ENCODE results near the gene DPYD.

The DPYD gene

GRCh38 chr1:97906567-97907241 lies 14.1 kb downstream of the DPYD start:
- no peak for DNase-seq

- no peak for DNase-seq
Observed at GRCh38 chr1:97905141-97905940, 15.5 kb downstream of the DPYD start.

GRCh38 chr1:97904534-97904933 lies 16.3 kb downstream of the DPYD start:
- DNase-seq, result no peak

GRCh38 chr1:97903626-97904025 lies 17.2 kb downstream of the DPYD start:
- no peak for DNase-seq

GRCh38 chr1:97902067-97902466 lies 18.8 kb downstream of the DPYD start:
- no peak for DNase-seq

- DNase-seq, result no peak
Observed at GRCh38 chr1:97901017-97901658, 19.7 kb downstream of the DPYD start.

- DNase-seq, result no peak
Observed at GRCh38 chr1:97898948-97899347, 21.9 kb downstream of the DPYD start.

- DNase-seq, result no peak
Observed at GRCh38 chr1:97895278-97895677, 25.6 kb downstream of the DPYD start.

GRCh38 chr1:97893844-97894243 lies 27.0 kb downstream of the DPYD start:
- no peak for DNase-seq

GRCh38 chr1:97886199-97886598 lies 34.6 kb downstream of the DPYD start:
- DNase-seq, result no peak

- DNase-seq, result no peak
Observed at GRCh38 chr1:97883823-97884222, 37.0 kb downstream of the DPYD start.

GRCh38 chr1:97877307-97877706 lies 43.5 kb downstream of the DPYD start:
- no peak for DNase-seq

GRCh38 chr1:97875996-97876395 lies 44.8 kb downstream of the DPYD start:
- no peak for DNase-seq

GRCh38 chr1:97870589-97870988 lies 50.2 kb downstream of the DPYD start:
- no peak for DNase-seq

GRCh38 chr1:97869441-97869840 lies 51.4 kb downstream of the DPYD start:
- no peak for DNase-seq

- DNase-seq, result no peak
Observed at GRCh38 chr1:97867127-97867526, 53.7 kb downstream of the DPYD start.

- no peak for DNase-seq
Observed at GRCh38 chr1:97864615-97865014, 56.2 kb downstream of the DPYD start.

GRCh38 chr1:97853221-97853620 lies 67.6 kb downstream of the DPYD start:
- no peak for DNase-seq

GRCh38 chr1:97849345-97850340 lies 71.2 kb downstream of the DPYD start:
- DNase-seq, result no peak

- DNase-seq, result no peak
Observed at GRCh38 chr1:97845805-97846204, 75.0 kb downstream of the DPYD start.

GRCh38 chr1:97844552-97845089 lies 76.2 kb downstream of the DPYD start:
- no peak for DNase-seq

- no peak for DNase-seq
Observed at GRCh38 chr1:97841338-97841737, 79.5 kb downstream of the DPYD start.
